Right ventricle myocardium inferior (tissue), 1 donor: ENCODE results near the gene CENPT. TPM values are rescaled to one million over a fixed set of nuclear protein-coding genes. Genes with fewer than 3 reads are reported as not detected.

Experiments used
- ATAC-seq: fragments of 200-7000 bp; cut with Tn5 transposase; one replicate; pipeline ENCODE4 v1.9.1; 2020; ENCODE audit warnings: mild to moderate bottlenecking, moderate library complexity
- DNase-seq: peaks from one replicate; pipeline ENCODE4 v3.0.0; 2021; ENCODE audit errors: missing footprints
- intact Hi-C: fragments of 100-400 bp; cut with DNase I; formaldehyde crosslinking; loops from one replicate; pipeline ENCODE4 v1.11.0; 2022
- total RNA-seq: library from RNA; stranded (reverse); fragmentation: NEBNext Ultra II Directional; extraction: Animal tissue kit (Norgen Biotek cat#: 25700); gene quantifications from one replicate; pipeline ENCODE4 v1.2.1, GENCODE V29; 2021
- donor health status: DM: no; HTN: yes; CAD: no; lungs with severe emphysema.

CENPT gene
- total RNA-seq, 1 donor from 2014 or later = 21.3 TPM

GRCh38 chr16:67833415-67834241, 13.9 kb downstream of the CENPT start:
- DNase-seq = peak; percentile 98
- peak; percentile 97 for ATAC-seq
- intact Hi-C loops = no loop called here

GRCh38 chr16:67833030-67833414, 14.5 kb downstream of the CENPT start:
- ATAC-seq = no peak
- DNase-seq = peak; percentile 6
- intact Hi-C loops = no loop called here

DNA sequence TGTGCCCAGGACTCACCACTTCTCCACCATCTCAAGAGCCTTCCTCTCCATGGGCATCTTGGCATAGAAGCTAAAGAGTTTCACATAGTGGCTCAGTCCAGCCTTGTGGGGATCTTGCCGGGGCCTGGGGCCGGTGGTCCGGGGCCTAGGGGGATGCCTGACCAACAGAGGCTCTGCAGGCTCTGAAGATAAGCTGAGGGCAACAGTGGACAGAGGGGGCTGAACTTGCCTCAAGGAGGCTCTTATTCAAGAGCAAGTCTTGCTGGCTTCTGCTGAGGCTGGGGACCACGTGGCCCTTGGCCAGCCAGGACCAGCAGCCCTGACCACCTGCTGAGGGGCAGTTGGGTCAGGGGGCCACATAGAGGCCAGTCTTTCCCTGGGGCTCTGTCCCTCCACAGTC, 18.8 kb downstream of the CENPT start:
- no peak for DNase-seq

GRCh38 chr16:67825906-67826305, 21.6 kb downstream of the CENPT start:
- no peak for ATAC-seq
- DNase-seq = no peak
- intact Hi-C loops = loop anchor here (5.0 kb wide), 1 partner anchor 96 kb away; no protein-coding TSS in a partner anchor

More for the DNA sequence above, 18.8 kb downstream of the CENPT start:
- intact Hi-C loops = loop anchor here (5.0 kb wide), 1 partner anchor 94 kb away; no protein-coding TSS in a partner anchor
- ATAC-seq = no peak

DNA sequence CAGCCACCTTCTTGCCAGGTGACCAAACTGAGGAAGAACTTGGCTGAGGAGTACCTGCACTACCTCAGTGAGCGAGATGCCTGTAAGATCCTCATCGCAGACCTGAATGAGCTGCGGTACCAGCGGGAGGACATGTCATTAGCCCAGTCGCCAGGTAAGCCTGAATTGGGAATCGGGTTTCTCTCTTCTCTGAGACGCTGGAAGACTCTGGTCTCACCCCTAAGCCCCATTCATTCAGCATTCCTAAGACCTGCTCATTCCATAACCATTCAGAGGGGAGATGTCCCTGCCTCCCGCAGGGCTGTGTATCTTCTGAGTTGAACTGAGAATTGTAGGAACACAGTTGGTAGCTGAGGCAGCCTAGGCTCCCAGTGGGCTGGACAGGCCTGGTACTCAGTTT, 22.4 kb downstream of the CENPT start:
- ATAC-seq (no peak), DNase-seq (no peak)
- intact Hi-C loops = loop anchor here (5.0 kb wide), 1 partner anchor 97 kb away; no protein-coding TSS in a partner anchor

DNA sequence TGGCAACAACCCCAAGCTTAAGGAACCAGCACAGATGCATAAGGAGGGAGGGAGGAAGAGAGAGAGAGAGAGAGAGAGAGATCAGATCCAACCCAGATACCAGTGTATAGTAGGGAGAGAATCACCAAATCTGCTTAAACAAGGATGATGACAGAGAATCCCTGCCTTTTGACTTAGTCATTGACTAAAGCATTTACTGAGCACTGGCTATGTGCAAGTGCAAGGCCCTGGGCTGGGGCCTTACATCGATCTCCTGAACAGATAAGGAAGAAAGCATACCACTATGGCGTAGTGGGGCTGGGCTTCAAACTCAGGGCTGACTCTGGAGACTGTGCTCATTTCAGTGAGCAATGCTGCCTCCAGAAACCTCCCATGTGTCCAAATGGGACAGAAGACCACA, 25.0 kb downstream of the CENPT start:
- ATAC-seq (no peak), DNase-seq (no peak)
- intact Hi-C loops = no loop called here

- ATAC-seq (no peak), DNase-seq (no peak)
- intact Hi-C loops = no loop called here
Observed at GRCh38 chr16:67820608-67821259, 26.8 kb downstream of the CENPT start.

- no peak for ATAC-seq
- intact Hi-C loops = no loop called here
- no peak for DNase-seq
Observed at GRCh38 chr16:67814567-67814966, 32.9 kb downstream of the CENPT start.

- intact Hi-C loops = no loop called here
- ATAC-seq (no peak), DNase-seq (no peak)
Observed at GRCh38 chr16:67811899-67812298, 35.6 kb downstream of the CENPT start.

GRCh38 chr16:67807148-67807682, 40.3 kb downstream of the CENPT start:
- ATAC-seq = no peak
- intact Hi-C loops = loop anchor here (2.0 to 5.0 kb wide), 4 partner anchors 40 to 285 kb away; partner anchors contain the start of genes CENPT, GFOD2 and NUTF2

GRCh38 chr16:67806428-67807147, 40.9 kb downstream of the CENPT start, which contains the start of the genes RANBP10 and TSNAXIP1:
TSS of gene RANBP10 (minus strand) at chr16:67806560. CDS start at chr16:67806536, 24 bp downstream.
TSS of gene TSNAXIP1 (plus strand) at chr16:67806889. CDS start at chr16:67807150, 261 bp downstream.
- DNase-seq (peak; percentile 97), ATAC-seq (peak; percentile 98)
- intact Hi-C loops = loop anchor here (2.0 to 5.0 kb wide), 4 partner anchors 40 to 284 kb away; partner anchors contain the start of genes CENPT, GFOD2 and NUTF2

More at GRCh38 chr16:67807148-67807682, 40.3 kb downstream of the CENPT start:
- DNase-seq = no peak

GRCh38 chr16:67805718-67806427, 41.6 kb downstream of the CENPT start:
- no peak for DNase-seq
- intact Hi-C loops = loop anchor here (2.0 to 5.0 kb wide), 4 partner anchors 41 to 284 kb away; partner anchors contain the start of genes CENPT, GFOD2 and NUTF2
- peak; percentile 0 for ATAC-seq

GRCh38 chr16:67804853-67805542, 42.5 kb downstream of the CENPT start:
- intact Hi-C loops = loop anchor here (5.0 kb wide), 2 partner anchors 133 to 283 kb away; no protein-coding TSS in a partner anchor
- ATAC-seq = no peak
- no peak for DNase-seq

GRCh38 chr16:67803894-67804293, 43.6 kb downstream of the CENPT start:
- intact Hi-C loops = no loop called here
- ATAC-seq = no peak
- DNase-seq = no peak

- no peak for DNase-seq
- intact Hi-C loops = no loop called here
- ATAC-seq = no peak
Observed at GRCh38 chr16:67801883-67802282, 45.6 kb downstream of the CENPT start.

DNA sequence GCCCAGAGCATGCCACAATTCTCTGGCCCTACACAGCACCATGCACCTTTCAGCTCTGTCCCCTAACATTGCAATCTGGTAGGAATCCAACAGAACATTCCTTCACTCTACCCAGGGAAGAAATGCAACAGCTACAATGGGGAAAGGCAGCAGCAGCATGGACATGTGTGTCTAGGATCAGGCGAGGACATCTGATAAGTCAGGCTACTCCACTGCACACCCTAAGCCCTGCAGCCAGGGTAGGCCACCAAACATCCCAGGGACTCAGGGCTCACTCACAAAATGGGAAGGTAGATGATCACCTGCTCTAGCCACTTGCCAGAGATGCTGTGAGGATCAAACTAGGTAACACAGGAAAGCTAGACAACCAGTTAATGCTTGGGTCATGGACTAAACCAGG, 46.3 kb downstream of the CENPT start:
- intact Hi-C loops = no loop called here
- DNase-seq (no peak), ATAC-seq (no peak)

- ATAC-seq = peak; percentile 38
- DNase-seq = no peak
Observed at GRCh38 chr16:67800338-67800926, 47.1 kb downstream of the CENPT start.

More at GRCh38 chr16:67800338-67800926, 47.1 kb downstream of the CENPT start:
- intact Hi-C loops = no loop called here
